Mesenchymal stem cell (in vitro differentiated cells and primary cell): ENCODE data around the gene APP.

ENCODE experiments used
- DNase-seq: peaks from one replicate; pipeline ENCODE4 v3.0.0-alpha.2; 2013
- H2AFZ ChIP-seq: one replicate; pipeline ENCODE4 v1.6.1; 2013; ENCODE audit warnings: low read depth, mild to moderate bottlenecking, control low read depth, inconsistent platforms, low read length, moderate library complexity
- H2AK5ac ChIP-seq: 2 replicates; pipeline ENCODE4 v1.6.1; 2013; ENCODE audit warnings: low read length, moderate library complexity, mild to moderate bottlenecking, inconsistent platforms; ENCODE audit not compliant: severe bottlenecking
- H2BK120ac ChIP-seq: one replicate; pipeline ENCODE4 v1.6.1; 2013; ENCODE audit warnings: low read depth, mild to moderate bottlenecking, inconsistent platforms, low read length, moderate library complexity
- H2BK12ac ChIP-seq, 2 experiments: one replicate each; pipeline ENCODE4 v1.6.1; 2013; ENCODE audit warnings: inconsistent platforms in 2 of 2, low read length in 2 of 2, mild to moderate bottlenecking in 2 of 2, moderate library complexity in 2 of 2, control low read depth in 1 of 2
- H2BK15ac ChIP-seq: one replicate; pipeline ENCODE4 v1.6.1; 2013; ENCODE audit warnings: mild to moderate bottlenecking, low read depth, inconsistent platforms; ENCODE audit not compliant: poor library complexity, severe bottlenecking
- H2BK5ac ChIP-seq: 2 replicates; pipeline ENCODE4 v1.6.1; 2013; ENCODE audit warnings: low read depth, mild to moderate bottlenecking, low read length, control low read depth, inconsistent platforms; ENCODE audit not compliant: poor library complexity, severe bottlenecking
- H3K14ac ChIP-seq, 2 experiments: one replicate each; pipeline ENCODE4 v1.6.1; 2013; ENCODE audit warnings: inconsistent platforms in 2 of 2, low read length in 2 of 2, control low read depth in 1 of 2, mild to moderate bottlenecking in 1 of 2, moderate library complexity in 1 of 2
- H3K18ac ChIP-seq, 2 experiments: one replicate each; pipeline ENCODE4 v1.6.1; 2013; ENCODE audit warnings: inconsistent platforms in 2 of 2, low read length in 2 of 2, control low read depth in 1 of 2, low read depth in 1 of 2, mild to moderate bottlenecking in 1 of 2
- H3K23ac ChIP-seq, 2 experiments: one replicate each; pipeline ENCODE4 v1.6.1; 2013; ENCODE audit warnings: inconsistent platforms in 2 of 2, low read length in 2 of 2, mild to moderate bottlenecking in 2 of 2, moderate library complexity in 2 of 2, control low read depth in 1 of 2
- H3K27ac ChIP-seq: 2 replicates; pipeline ENCODE4 v1.5.1; 2013; ENCODE audit warnings: mild to moderate bottlenecking, moderate library complexity, low read length, control low read depth, inconsistent platforms; ENCODE audit not compliant: poor library complexity, severe bottlenecking
- H3K27me3 ChIP-seq, 2 experiments: 2 replicates each; pipeline versions ENCODE4 v1.6.1 to v1.7.0; 2013; ENCODE audit warnings: low read length in 2 of 2, mild to moderate bottlenecking in 2 of 2, moderate library complexity in 2 of 2, control low read depth in 1 of 2, inconsistent platforms in 1 of 2; ENCODE audit not compliant: control insufficient read depth in 1 of 2, insufficient read depth in 1 of 2
- H3K36me3 ChIP-seq, 2 experiments: 2 replicates each; pipeline versions ENCODE4 v1.6.1 to v1.7.0; 2013; ENCODE audit warnings: low read length in 2 of 2, control low read depth in 1 of 2, inconsistent platforms in 1 of 2, low read depth in 1 of 2, mild to moderate bottlenecking in 1 of 2; ENCODE audit not compliant: insufficient read depth in 2 of 2, control insufficient read depth in 1 of 2
- H3K4ac ChIP-seq, 2 experiments: one replicate each; pipeline ENCODE4 v1.6.1; 2013; ENCODE audit warnings: inconsistent platforms in 2 of 2, low read length in 2 of 2, mild to moderate bottlenecking in 2 of 2, moderate library complexity in 2 of 2, control low read depth in 1 of 2, low read depth in 1 of 2
- H3K4me1 ChIP-seq: 2 replicates; pipeline ENCODE4 v1.6.1; 2013; ENCODE audit warnings: low read depth, low read length, control low read depth; ENCODE audit not compliant: control insufficient read depth, insufficient read depth
- H3K4me2 ChIP-seq: 2 replicates; pipeline ENCODE4 v1.6.1; 2013; ENCODE audit warnings: low read length, mild to moderate bottlenecking, inconsistent platforms; ENCODE audit not compliant: poor library complexity, severe bottlenecking
- H3K4me3 ChIP-seq, 2 experiments: 2 replicates each; pipeline versions ENCODE4 v1.5.1 to v1.7.0; 2013; ENCODE audit warnings: low read length in 2 of 2, mild to moderate bottlenecking in 2 of 2, control low read depth in 1 of 2, low read depth in 1 of 2; ENCODE audit not compliant: insufficient read depth in 1 of 2
- H3K79me1 ChIP-seq: replicated peaks from 2 replicates; pipeline ENCODE4 v1.6.1; 2013; ENCODE audit warnings: mild to moderate bottlenecking, control low read depth, low read length, inconsistent platforms; ENCODE audit not compliant: poor library complexity, severe bottlenecking
- H3K9ac ChIP-seq: 2 replicates; pipeline ENCODE4 v1.7.0; 2013; ENCODE audit warnings: mild to moderate bottlenecking, low read length, moderate library complexity
- H3K9me3 ChIP-seq: 2 replicates; pipeline ENCODE4 v1.7.0; 2013; ENCODE audit warnings: mild to moderate bottlenecking, low read length; ENCODE audit not compliant: control insufficient read depth
- H4K8ac ChIP-seq: one replicate; pipeline ENCODE4 v1.6.1; 2013; ENCODE audit warnings: inconsistent platforms, mild to moderate bottlenecking, low read length, moderate library complexity
- H4K91ac ChIP-seq: one replicate; pipeline ENCODE4 v1.6.1; 2013; ENCODE audit warnings: mild to moderate bottlenecking, low read length, inconsistent platforms
- WGBS: methylation state at CpG from one replicate; pipeline ENCODE4 v1.1.7; 2013; ENCODE audit warnings: mixed read lengths; 5-methylcytosine and 5-hydroxymethylcytosine counted together

The APP gene

GRCh38 chr21:25965951-25966707 lies 204.4 kb downstream of the APP start:
- Histone ChIP-seq H3K27ac (no peak overlapping the region), H2AK5ac (no peak overlapping the region), H3K79me1 (peaks cover 19% of the 10 kb centered on the region), H3K9ac (no peak overlapping the region), H4K91ac (no peak overlapping the region), H3K4ac (no peak overlapping the region), H2BK120ac (no peak overlapping the region), H2BK12ac (no peak overlapping the region), H2BK15ac (no peak overlapping the region), H3K4me2 (no peak overlapping the region), H3K9me3 (no peaks in the 10 kb centered on the region), H3K14ac (no peak overlapping the region), H3K23ac (no peak overlapping the region), H3K4me1 (peaks cover 4% of the 10 kb centered on the region), H2BK5ac (no peak overlapping the region), H3K36me3 (peaks cover 6 to 61% of the 10 kb centered on the region in 2 experiments), H2AFZ (no peak overlapping the region), H3K27me3 (no peaks in the 10 kb centered on the region), H3K4me3 (no peak overlapping the region), H3K18ac (no peak overlapping the region), H4K8ac (no peak overlapping the region)
- WGBS: no CpG with 5 or more reads among the region's 3 CpGs
- no peak for DNase-seq

- no peak overlapping the region for H2BK12ac ChIP-seq
- H2BK5ac ChIP-seq: no peak overlapping the region
- no peak overlapping the region for H4K8ac ChIP-seq
- 96% methylated on average over 5 of the region's 5 CpGs for WGBS
- H3K18ac ChIP-seq: no peak overlapping the region
- no peak overlapping the region for H3K23ac ChIP-seq
- no peaks in the 10 kb centered on the region for H3K27me3 ChIP-seq
- H2BK15ac ChIP-seq: no peak overlapping the region
- no peak overlapping the region for H3K4me3 ChIP-seq
- no peak overlapping the region for H3K4ac ChIP-seq
- H4K91ac ChIP-seq: no peak overlapping the region
- peaks cover 20% of the 10 kb centered on the region for H3K79me1 ChIP-seq
- no peaks in the 10 kb centered on the region for H3K9me3 ChIP-seq
- H3K36me3 ChIP-seq: peaks cover 3 to 51% of the 10 kb centered on the region in 2 experiments
- H3K9ac ChIP-seq: no peak overlapping the region
- DNase-seq: peak; percentile 12
- no peak overlapping the region for H3K27ac ChIP-seq
- H3K4me2 ChIP-seq: no peak overlapping the region
- H3K4me1 ChIP-seq: peaks cover 4% of the 10 kb centered on the region
- H3K14ac ChIP-seq: no peak overlapping the region
- no peak overlapping the region for H2BK120ac ChIP-seq
- H2AFZ ChIP-seq: no peak overlapping the region
- no peak overlapping the region for H2AK5ac ChIP-seq
Observed at GRCh38 chr21:25964926-25965325, 205.6 kb downstream of the APP start.

- no peak overlapping the region for H2BK5ac ChIP-seq
Observed at GRCh38 chr21:25964015-25964414, 206.6 kb downstream of the APP start.

GRCh38 chr21:25963181-25963580 lies 207.4 kb downstream of the APP start:
- H3K14ac ChIP-seq: no peak overlapping the region
- peaks cover 3 to 50% of the 10 kb centered on the region in 2 experiments for H3K36me3 ChIP-seq
- no peak overlapping the region for H3K4ac ChIP-seq
- no peak overlapping the region for H2BK5ac ChIP-seq
- no peak overlapping the region for H4K8ac ChIP-seq
- WGBS: 52% methylated on average over 4 of the region's 5 CpGs
- no peak overlapping the region for H2AFZ ChIP-seq
- H4K91ac ChIP-seq: no peak overlapping the region
- H3K18ac ChIP-seq: no peak overlapping the region
- H3K4me1 ChIP-seq: peaks cover 4% of the 10 kb centered on the region
- no peaks in the 10 kb centered on the region for H3K27me3 ChIP-seq
- H3K9me3 ChIP-seq: no peaks in the 10 kb centered on the region
- DNase-seq: peak; percentile 55
- H3K4me2 ChIP-seq: no peak overlapping the region
- H3K9ac ChIP-seq: no peak overlapping the region
- no peak overlapping the region for H2BK12ac ChIP-seq
- no peak overlapping the region for H2BK120ac ChIP-seq
- no peak overlapping the region for H2AK5ac ChIP-seq
- no peak overlapping the region for H3K4me3 ChIP-seq
- H3K79me1 ChIP-seq: peaks cover 14% of the 10 kb centered on the region
- peak overlapping the region; percentile 62 for H3K27ac ChIP-seq
- H2BK15ac ChIP-seq: no peak overlapping the region
- H3K23ac ChIP-seq: no peak overlapping the region

More at GRCh38 chr21:25964015-25964414, 206.6 kb downstream of the APP start:
- H4K91ac ChIP-seq: no peak overlapping the region
- H3K36me3 ChIP-seq: peaks cover 2 to 52% of the 10 kb centered on the region in 2 experiments
- H3K27me3 ChIP-seq: no peaks in the 10 kb centered on the region
- H3K9me3 ChIP-seq: no peaks in the 10 kb centered on the region
- H3K23ac ChIP-seq: no peak overlapping the region
- no peak overlapping the region for H3K4me3 ChIP-seq
- H3K79me1 ChIP-seq: peaks cover 16% of the 10 kb centered on the region
- no peak overlapping the region for H2AFZ ChIP-seq
- H3K4me2 ChIP-seq: no peak overlapping the region
- H4K8ac ChIP-seq: no peak overlapping the region
- no peak overlapping the region for H2AK5ac ChIP-seq
- H3K4me1 ChIP-seq: peaks cover 4% of the 10 kb centered on the region
- no peak overlapping the region for H3K9ac ChIP-seq
- peak; percentile 29 for DNase-seq
- WGBS: 77% methylated on average over 5 of the region's 5 CpGs
- no peak overlapping the region for H2BK12ac ChIP-seq
- H3K14ac ChIP-seq: no peak overlapping the region
- no peak overlapping the region for H3K4ac ChIP-seq
- H2BK120ac ChIP-seq: no peak overlapping the region
- no peak overlapping the region for H2BK15ac ChIP-seq
- H3K27ac ChIP-seq: peak overlapping the region; percentile 62
- H3K18ac ChIP-seq: no peak overlapping the region
